ENCODE measurements around the gene SGO1.

The SGO1 gene

DNA sequence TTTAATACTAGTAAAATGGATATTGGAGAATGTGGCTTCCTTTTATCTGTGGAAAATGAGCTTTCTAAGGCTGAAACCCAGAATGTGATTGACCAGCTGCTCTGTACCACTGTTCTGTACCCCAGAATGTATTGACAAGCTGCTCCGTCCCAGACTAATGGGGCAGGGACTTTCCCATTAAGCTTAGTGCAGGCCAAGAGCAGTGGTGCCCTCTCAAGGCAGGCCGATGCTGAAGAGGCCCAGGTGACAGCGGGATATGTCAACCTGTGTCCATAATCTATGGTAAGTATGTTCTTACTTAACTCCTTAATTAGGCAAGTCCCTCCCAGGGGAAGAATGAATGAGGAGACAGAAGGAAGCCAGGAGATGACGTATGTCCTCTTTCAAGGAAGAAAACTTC, 31.1 kb downstream of the SGO1 start:
- DNase-seq (ENCODE audit: low spot score) = no peak

DNA sequence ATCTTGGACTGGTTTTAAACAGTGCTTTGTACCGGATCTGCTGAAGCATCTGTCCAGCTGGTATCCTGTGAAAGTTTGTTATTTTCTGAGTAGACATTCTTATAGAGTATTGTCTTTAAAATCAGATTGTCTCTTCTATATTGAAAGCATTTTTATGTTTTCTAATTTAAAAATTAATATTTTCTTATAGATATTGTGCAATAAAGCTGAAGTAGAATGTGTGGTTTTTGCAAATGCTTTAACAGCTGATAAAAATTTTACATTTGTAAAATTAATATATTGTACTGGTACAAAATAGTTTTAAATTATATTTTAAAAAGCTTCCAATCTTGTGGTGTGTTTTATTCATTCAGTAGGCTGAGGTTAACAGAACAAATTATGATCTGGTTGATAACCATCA, 31.9 kb downstream of the SGO1 start:
- DNase-seq (ENCODE audit: low spot score) = no peak

DNA sequence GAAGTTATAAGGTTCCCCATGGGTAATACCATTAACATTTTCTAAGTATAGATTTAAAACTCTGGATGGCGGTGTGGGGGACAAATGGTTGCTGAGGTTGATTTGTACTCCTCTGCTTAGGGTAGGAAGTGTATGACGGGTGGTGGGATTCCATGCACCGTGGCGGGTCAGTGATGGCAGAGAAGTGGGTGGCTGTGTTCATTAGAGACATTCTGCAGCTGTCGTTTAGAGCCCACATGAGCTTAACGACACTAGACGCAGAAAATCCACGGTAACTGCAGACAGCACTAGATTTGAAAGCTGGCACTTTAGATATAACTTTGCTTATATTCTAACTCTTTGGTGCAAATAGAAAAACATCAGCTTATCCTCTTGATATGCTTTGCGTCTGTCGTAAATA, 37.5 kb downstream of the SGO1 start:
- no peak for DNase-seq (ENCODE audit: low spot score)

DNA sequence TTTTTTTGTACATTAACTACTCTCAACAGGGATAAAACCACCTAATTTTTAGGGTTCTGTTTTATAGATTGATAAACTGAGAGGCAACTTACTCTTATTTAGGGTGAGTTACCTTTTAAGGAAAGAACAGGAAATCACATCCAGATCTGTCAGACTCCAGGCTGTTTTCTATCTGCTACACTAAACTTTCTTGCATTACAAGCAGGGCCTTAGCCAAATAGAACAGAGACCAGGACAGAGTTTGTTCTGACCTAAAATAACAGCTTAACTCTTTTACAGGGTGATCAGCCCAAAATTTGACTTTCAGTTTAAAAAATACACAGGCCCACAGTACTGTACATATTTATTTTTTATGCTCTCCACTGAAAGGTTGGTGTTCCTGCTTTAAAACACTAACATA, 38.6 kb downstream of the SGO1 start:
- DNase-seq (ENCODE audit: low spot score) = no peak

DNA sequence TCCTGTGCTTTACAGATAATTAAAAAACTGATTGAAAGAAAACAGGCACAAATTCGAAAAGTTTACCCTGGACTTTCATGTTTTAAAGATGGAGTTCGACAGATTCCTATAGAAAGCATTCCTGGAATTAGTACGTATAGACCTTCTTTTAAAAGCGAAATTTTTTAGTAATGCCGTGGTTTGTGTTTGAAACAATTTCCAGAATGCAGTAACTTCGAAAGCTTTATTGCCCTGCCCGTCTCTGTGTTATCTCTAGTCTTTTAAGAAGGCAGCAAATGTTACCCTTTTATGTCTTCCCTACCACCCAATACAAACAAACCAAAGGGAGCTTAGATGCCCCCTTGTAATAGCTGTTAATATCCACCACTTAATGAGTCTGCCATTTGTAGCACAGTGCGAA, 39.7 kb downstream of the SGO1 start:
- no peak for DNase-seq (ENCODE audit: low spot score)

DNA sequence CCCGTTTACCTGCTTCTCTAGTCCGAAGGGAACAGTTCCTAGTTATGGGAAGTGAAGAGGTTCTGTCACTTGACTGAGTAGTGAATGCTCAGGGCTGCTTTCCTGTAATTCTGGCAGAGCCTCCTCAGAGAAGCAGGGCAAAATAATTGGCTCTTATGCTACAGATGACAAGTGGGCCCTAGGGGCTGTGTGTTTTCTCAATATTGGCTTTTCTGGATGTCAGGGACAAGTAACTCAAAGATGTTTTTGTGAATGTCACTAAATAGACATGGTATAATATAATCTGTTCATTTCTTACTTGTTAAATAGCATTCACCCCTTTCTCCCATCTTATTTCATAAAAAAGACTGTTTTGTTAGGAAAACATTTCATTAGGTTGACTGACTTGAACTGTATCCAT, 40.1 kb downstream of the SGO1 start:
- DNase-seq (ENCODE audit: low spot score) = no peak

DNA sequence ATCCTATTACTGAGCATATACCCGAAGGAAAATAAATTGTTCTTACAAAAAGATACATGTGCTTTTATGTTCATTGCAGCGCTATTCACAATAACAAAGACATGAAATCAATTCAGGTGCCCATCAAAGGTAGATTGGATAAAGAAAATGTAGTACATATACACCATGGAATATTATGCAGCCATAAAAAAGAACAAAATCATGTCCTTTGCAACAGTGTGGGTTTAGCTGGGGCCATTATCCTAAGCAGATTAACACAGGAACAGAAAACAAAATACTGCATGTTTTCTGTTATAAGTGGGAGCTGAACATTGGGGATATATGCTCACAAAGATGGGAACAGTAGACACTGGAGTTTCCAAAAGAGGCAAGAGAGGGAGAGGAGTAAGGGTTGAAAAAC, 42.5 kb downstream of the SGO1 start:
- no peak for DNase-seq (ENCODE audit: low spot score)

DNA sequence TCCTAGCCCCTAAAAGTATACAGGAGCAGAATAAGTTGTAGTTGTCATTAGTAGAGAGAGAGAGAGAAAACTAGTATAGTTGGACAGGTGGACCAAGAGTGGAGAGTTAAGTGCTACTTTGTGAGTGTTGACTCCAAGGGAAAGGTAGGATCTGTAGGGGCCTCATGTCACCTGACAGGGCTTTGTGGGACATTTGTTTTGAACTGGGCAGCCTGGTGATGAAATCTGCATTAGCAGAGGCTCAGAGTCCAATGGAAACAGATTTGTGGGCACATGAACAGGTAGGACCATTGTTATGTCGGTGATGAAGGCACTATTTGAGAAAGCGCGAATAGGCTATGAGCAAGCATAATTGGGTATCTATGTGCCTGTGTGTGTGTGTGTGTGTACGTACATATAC, 43.5 kb downstream of the SGO1 start:
- no peak for DNase-seq (ENCODE audit: low spot score)

DNA sequence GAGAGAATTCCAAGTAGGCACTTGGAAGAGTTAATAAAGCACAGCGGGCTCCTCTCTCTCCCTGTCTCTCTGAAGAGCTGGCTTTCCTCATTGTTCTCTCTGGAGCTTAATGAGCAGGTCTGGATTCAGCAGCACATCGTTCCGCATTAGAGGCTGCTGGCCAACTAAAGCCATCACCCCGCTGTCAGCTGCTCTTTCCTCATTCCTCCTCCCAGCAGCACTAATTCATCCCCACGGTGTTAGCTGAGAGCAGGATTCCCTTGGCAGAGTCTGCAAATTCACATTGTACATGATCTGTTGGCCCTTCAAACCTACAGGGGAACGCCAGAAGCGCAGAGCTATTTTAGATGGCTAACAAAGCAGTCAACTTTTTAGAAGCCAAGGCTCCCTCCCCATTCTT, 44.2 kb downstream of the SGO1 start:
- DNase-seq (ENCODE audit: low spot score) = no peak

DNA sequence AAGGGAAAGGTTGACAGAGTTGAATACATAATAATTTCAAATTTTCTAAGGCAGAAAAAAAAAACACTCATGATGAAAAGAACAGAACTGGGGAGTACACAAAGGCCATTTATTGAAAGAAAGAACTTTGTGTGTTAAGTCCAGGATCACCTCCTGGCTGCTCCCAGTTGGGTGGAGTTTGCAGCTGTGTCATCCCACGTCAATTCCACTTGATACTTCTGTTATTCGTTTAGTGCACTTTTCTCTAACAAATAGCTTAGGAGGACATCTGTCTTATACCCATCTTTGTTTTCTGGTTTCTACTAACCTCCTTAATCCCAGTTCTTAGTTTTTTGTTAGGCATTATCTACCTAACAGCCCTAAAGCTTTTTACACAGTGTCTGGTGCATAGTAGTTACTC, 44.7 kb downstream of the SGO1 start:
- DNase-seq (ENCODE audit: low spot score) = no peak

DNA sequence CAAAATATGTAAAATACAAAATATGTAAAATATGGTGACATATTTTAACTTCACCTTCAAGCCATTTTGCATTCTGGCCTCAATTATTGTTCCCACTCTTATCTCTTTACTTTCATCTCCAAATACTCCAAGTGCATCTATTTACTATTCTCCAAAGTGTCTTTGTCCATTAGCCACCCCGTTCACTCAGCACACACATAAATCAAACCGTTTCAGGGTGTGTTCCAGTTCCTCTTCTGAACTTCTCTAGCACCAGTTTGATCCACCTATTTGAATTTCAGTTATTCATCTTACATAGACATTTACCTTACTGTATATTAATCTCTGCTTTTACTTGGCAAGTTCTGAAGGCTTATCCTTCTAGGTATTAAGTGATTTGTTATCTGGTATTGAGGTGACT, 45.1 kb downstream of the SGO1 start:
- no peak for DNase-seq (ENCODE audit: low spot score)

DNA sequence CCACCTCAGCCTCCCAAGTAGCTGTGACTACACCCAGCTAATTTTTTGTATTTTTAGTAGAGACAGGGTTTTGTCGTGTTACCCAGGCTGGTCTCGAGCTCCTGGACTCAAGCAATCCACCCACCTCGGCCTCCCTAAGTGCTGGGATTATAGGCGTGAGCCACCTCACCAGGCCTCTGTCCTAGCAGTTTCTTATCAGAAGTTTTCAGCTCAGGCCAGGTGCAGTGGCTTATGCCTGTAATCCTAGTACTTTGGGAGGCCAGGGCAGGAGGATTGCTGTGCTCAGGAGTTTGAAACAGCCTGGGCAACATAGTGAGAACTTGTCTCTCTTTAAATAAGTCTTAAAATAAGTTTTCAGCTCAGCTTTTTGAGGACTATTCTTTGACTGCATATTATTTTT, 48.4 kb downstream of the SGO1 start:
- no peak for DNase-seq (ENCODE audit: low spot score)

DNA sequence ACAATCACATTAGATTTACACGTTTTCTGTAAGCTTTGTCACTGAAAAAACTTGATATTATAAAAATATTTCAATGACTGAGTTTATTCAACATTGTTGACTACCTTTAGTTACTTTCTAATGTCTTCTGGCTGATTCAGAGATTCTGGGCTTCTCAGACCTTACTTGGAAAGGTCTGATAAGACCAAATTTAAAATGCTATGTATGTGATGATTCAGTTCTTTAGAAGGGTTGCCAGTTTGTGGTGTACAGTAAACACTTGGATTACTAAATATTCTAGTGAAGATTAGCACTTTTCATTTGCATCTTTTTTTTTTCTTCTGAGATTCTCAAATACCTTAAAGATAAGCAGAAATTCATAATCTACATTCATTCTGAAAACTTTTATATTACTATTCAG, 49.8 kb downstream of the SGO1 start:
- DNase-seq (ENCODE audit: low spot score) = no peak

DNA sequence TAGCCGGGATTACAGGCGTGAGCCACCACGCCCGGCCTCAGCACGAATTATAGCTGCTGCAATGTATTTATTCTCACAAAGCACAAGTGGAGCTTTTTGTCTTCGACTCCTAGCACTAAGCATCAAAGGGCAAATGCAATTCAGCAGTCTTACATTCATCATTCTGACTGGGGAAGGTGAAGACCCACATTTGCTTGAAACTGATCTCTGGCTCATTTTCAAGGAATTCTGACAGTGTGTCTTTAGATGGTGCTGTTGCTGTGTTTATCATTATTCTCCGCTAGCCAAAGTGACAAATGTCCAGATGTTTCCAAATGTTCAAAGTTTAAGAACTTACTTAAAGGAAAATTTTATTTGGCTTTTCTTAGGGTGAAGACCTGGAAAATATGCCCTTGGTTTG, 55.9 kb downstream of the SGO1 start:
- DNase-seq (ENCODE audit: low spot score) = no peak

DNA sequence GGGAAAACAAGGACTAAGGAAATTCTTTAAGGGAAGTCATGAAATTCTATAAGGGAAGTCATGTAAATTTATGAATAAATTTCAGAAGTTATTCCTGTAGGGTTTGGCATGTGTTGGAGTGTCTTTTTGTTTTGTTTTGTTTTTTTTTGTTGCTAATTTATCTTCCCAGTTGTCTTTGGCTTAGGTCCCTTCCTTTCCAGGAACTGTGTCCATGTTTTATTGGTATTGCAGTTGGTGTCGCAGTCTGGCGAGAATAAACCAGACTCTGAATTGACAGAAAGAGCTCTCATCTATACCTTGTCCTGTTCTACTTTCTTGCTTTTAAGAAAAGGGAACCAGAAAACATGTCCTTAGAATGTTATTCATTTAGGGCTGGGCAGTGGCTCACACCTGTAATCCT, 57.6 kb downstream of the SGO1 start:
- no peak for DNase-seq (ENCODE audit: low spot score)

DNA sequence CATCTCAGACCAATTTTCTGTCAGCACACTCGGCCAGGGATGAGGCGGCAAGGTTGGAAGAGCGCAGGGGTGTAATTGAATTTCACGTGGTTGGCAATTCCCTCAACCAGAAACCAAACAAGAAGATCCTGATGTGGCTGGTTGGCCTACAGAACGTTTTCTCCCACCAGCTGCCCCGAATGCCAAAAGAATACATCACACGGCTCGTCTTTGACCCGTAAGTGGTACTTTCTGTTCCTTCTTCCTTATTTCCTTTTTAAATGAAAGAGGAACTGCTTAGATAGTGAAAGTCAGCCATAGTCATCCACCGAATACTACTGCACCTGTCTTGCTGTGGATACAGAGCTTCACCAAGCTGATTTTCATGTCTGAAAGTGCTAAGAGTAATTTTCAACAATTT, 60.1 kb downstream of the SGO1 start:
- DNase-seq (ENCODE audit: low spot score) = no peak

DNA sequence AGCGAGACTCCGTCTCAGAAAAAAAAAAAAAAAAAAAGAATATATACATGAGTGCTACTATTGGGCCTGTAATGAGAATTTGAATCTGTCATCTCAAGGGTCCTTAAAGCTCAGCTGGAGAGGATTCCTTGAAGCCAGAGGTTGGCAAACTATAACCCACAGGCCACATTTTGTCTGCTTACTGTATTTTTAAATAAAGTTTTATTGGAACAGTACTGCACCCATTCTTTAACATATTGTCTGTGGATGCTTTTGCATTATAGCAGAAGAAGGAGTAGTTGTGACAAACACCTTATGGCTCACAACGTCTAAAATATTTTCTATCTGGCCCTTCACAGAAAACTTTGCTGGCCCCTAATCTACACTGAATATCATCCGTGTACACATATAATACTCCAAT, 60.7 kb downstream of the SGO1 start:
- DNase-seq (ENCODE audit: low spot score) = no peak

DNA sequence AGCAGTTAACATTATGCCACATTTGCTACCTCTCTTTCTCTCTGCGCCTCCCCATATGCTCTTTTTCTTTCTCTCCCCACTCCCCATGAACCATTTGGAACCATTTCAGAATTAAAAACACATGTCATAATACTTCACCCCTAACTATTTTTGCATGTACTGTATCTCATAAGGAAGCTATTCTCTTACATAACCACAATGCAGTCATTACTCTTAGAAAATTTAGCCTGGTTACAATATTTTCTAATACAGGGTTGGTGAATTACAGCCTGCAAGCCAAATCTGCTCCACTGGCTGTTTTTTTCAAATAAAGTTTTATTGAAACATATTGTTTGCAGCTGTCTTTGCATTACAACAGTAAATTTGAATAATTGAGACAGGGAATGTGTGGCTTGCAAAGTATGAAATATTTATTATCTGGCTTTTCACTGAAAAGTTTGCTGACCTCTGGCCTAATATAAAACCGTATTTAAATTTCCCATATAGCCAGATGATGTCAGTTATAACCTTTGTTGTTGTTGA, 62.8 kb downstream of the SGO1 start:
- no peak for DNase-seq (ENCODE audit: low spot score)

DNA sequence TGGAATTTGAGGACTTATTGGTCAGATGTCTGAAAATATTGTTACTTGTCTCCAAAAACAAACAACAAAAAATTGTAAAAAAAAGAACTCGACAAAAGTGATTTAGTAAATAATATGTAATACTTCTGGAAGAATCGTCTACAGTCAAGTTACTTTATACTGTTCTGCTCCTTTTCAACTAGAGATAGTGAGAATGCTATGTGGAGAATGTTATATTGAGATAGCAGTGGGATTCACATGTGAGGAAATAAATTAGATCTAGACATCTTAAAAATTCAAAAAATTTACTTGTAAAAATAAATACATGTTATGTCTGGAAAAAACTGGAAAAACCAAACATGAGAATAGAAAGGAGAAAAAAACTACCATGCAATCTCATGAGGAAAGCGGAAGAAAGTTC, 64.9 kb downstream of the SGO1 start:
- DNase-seq (ENCODE audit: low spot score) = no peak
